Activated B cell treated with CpG ODN at 0.5 μM for 24 hours (primary cell): ENCODE results near the gene SLIT3. TPM values are rescaled to one million over a fixed set of nuclear protein-coding genes. Genes with fewer than 3 reads are reported as not detected.

ENCODE experiments used
- ATAC-seq: fragments of 200-7000 bp; cut with Tn5 transposase; one replicate; pipeline ENCODE4 v1.10.0; 2021; ENCODE audit warnings: low read depth, mild to moderate bottlenecking, moderate library complexity
- CTCF ChIA-PET: fragments of 350-600 bp; sonication (Branson Sonifier 250); formaldehyde crosslinking; loops from one replicate; lab custom pipeline; 2021; ENCODE audit warnings: antibody characterized with exemption; lab: Charles Lee
- POLR2A ChIA-PET: fragments of 350-600 bp; sonication (Branson Sonifier 250); formaldehyde crosslinking; loops from one replicate; lab custom pipeline; 2021; ENCODE audit warnings: antibody characterized with exemption; lab: Charles Lee
- DNase-seq: peaks from one replicate; pipeline ENCODE4 v3.0.0; 2022
- H3K27ac Mint-ChIP-seq: one replicate; pipeline ENCODE4 v1.8.0; 2020; ENCODE audit warnings: mixed read lengths
- H3K27me3 Mint-ChIP-seq: one replicate; pipeline ENCODE4 v1.8.0; 2021; ENCODE audit warnings: mixed read lengths
- H3K36me3 Mint-ChIP-seq: one replicate; pipeline ENCODE4 v1.8.0; 2021; ENCODE audit warnings: low read depth, mixed read lengths
- H3K4me1 Mint-ChIP-seq: one replicate; pipeline ENCODE4 v1.8.0; 2021; ENCODE audit warnings: mixed read lengths
- H3K4me3 Mint-ChIP-seq: one replicate; pipeline ENCODE4 v1.8.0; 2020; ENCODE audit warnings: mild to moderate bottlenecking, mixed read lengths
- H3K9me3 Mint-ChIP-seq: one replicate; pipeline ENCODE4 v1.8.0; 2020; ENCODE audit warnings: mixed read lengths
- intact Hi-C: fragments of 100-400 bp; cut with micrococcal nuclease; formaldehyde crosslinking; loops from one replicate; pipeline ENCODE4 v1.15.1; 2024
- total RNA-seq: library from RNA; stranded (reverse); gene quantifications from 2 replicates; pipeline ENCODE4 v1.2.3, GENCODE V29; 2022
- TF ChIP-seq, protein P1 (sequence below): fragments of 200-600 bp; IDR thresholded peaks from one replicate; pipeline ENCODE4 v1.8.0; 2022; ENCODE audit warnings: antibody characterized with exemption, mild to moderate bottlenecking

SLIT3 gene
- total RNA-seq, 1 donor from 2014 or later, result not detected

DNA sequence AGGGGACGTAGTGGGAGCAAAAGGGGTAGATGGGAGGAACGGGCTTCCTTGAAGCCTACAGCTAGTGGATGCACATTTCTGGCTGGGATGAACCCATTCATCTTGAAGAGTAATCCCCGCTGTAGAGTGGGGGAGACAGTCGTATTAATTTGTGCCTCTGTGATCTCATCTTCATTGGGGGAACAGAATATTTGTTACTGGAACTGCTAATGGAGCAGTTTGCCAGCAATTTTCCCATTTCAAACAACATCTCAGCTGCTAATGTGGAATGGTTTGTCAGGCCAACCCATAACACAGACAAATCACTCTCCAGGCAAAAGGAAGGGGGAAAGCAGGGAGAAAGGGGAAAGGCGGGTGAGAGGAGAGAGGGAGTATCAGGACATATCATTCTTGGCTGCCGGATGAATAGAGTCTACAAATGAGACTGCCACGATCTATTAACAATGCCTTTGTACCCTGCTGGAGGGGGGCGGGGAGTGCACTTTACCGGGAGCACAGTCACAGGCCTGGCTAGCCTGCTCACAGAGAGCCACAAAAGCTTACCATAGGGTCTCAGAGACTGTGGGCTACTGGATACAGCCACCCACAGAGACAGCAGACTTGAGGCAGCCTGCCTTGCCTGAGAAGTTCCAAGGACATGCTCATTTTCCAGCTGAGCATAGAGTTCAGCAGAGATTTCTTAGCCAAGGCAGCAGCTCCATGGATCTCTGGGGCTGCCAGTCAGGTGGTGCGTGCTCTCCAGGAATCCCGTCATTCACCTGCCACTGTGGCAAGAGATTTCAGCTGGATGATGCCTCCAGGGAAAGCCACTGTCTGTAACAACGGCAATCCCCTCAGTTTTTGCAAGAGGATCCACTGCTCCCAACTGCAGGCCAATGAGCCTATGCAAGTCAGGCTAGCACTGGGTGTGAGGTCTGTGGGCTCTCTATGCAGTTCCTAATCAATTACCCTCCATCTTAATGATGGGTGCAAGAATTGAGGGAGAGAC lies 504.1 kb downstream of the SLIT3 start:
- no peak overlapping the region for H3K4me3 Mint-ChIP-seq
- H3K4me1 Mint-ChIP-seq, result no peaks in the 10 kb centered on the region
- H3K27me3 Mint-ChIP-seq, result peaks cover 4% of the 10 kb centered on the region
- intact Hi-C loops, result no loop called here
- ChIA-PET CTCF (no interaction called here), POLR2A (no interaction called here)
- ATAC-seq (no peak), DNase-seq (no peak)
- no peaks in the 10 kb centered on the region for H3K9me3 Mint-ChIP-seq
- TF ChIP-seq, protein P1, sequence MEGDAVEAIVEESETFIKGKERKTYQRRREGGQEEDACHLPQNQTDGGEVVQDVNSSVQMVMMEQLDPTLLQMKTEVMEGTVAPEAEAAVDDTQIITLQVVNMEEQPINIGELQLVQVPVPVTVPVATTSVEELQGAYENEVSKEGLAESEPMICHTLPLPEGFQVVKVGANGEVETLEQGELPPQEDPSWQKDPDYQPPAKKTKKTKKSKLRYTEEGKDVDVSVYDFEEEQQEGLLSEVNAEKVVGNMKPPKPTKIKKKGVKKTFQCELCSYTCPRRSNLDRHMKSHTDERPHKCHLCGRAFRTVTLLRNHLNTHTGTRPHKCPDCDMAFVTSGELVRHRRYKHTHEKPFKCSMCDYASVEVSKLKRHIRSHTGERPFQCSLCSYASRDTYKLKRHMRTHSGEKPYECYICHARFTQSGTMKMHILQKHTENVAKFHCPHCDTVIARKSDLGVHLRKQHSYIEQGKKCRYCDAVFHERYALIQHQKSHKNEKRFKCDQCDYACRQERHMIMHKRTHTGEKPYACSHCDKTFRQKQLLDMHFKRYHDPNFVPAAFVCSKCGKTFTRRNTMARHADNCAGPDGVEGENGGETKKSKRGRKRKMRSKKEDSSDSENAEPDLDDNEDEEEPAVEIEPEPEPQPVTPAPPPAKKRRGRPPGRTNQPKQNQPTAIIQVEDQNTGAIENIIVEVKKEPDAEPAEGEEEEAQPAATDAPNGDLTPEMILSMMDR, result no peak
- no peaks in the 10 kb centered on the region for H3K36me3 Mint-ChIP-seq
- H3K27ac Mint-ChIP-seq, result no peak overlapping the region

DNA sequence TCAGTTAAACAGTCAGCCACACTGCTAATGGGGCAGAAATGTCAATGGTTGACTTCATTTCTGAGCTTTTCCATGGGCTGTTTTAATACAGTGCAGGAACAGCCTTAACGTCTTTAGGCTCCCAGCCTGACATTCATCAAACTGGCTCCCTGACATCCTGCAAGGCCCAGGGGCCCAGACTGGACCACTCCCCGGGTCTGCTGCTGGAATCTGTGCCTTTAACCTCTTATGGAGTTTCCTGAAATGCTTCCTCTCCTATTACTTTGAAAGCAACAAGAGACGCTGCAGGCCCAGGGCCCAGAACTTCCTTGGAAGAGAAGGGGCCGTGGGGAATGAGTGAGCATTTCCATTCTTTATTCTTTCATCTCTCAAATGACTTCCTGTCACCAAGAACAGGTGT lies 504.9 kb downstream of the SLIT3 start:
- intact Hi-C loops, result no loop called here
- no peak for ATAC-seq
- CTCF ChIA-PET, result no interaction called here

DNA sequence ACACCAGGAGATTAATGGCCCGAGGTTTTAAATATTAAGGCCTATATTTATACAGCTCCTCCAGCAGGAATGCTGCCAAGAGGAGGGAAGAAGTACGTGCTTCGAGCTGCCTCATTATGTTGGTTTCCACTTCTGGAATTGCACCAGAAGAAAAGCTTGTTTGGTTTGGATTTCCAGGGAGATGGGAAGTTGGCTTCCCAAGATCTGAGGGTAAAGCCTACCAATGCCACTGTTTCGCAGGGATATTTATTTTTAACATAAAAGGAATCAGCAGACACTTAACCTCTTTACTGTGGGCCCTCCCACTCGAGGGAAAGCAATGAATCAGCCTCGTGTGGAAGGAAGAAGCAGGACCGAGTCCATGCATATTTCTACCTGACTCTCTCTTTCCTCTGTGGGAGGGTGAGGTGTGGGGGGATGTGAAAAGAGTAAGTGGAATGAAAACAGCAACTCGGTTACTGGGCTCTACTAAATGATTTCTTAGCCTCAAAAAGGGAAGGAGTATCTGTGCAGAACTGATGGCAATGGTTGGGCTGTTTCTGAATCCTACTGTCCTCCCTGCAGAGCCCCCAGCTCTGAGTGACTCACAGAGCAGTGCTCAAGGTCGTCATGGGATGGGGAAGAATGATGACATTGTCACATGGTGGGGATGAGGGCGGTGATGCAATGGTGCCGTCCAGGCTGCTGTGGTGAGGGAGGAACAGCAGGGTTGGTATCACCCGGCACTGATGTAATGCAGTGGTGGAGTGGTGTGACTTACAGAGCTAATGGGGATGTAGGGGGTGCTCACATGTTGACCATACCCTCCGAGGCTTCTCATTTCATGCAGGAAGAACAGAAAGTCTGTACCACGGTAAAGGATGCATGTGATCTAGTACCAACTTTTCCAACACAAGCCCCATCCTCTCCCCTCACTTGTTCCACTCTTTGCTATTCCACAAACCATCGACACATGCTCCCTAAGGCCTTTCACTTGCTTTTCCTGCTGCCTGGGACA lies 506.8 kb downstream of the SLIT3 start:
- CTCF ChIA-PET, result no interaction called here
- TF ChIP-seq, protein P1, result no peak

More for the DNA sequence above, 504.9 kb downstream of the SLIT3 start:
- H3K36me3 Mint-ChIP-seq, result no peaks in the 10 kb centered on the region
- H3K9me3 Mint-ChIP-seq, result no peaks in the 10 kb centered on the region
- no peak for DNase-seq
- no peak overlapping the region for H3K27ac Mint-ChIP-seq
- TF ChIP-seq, protein P1, result no peak
- peaks cover 2% of the 10 kb centered on the region for H3K27me3 Mint-ChIP-seq
- H3K4me3 Mint-ChIP-seq, result no peak overlapping the region
- POLR2A ChIA-PET, result no interaction called here
- H3K4me1 Mint-ChIP-seq, result no peaks in the 10 kb centered on the region

DNA sequence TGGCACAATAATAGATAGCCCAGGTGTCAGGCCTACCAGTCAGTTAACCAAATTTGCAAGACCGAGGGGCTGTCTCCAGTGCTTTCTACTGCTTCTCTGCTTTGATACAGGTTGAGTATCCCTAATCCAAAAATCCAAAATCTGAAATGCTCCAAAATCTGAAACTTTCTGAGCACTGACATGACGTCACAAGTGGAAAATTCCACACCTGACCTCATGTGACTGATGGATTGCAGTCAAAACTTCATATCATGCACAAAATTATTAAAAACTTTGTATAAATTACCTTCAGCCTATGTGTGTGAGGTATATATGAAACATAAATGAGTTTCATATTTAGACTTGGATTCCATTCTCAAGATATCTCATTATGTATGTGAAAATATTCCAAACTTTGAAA lies 508.3 kb downstream of the SLIT3 start:
- Mint-ChIP-seq H3K4me1 (no peaks in the 10 kb centered on the region), H3K4me3 (no peak overlapping the region), H3K9me3 (no peaks in the 10 kb centered on the region), H3K27ac (no peak overlapping the region), H3K36me3 (no peaks in the 10 kb centered on the region), H3K27me3 (peaks cover 10% of the 10 kb centered on the region)
- DNase-seq, result no peak
- no peak for ATAC-seq
- intact Hi-C loops, result no loop called here
- CTCF ChIA-PET, result no interaction called here
- POLR2A ChIA-PET, result no interaction called here
- TF ChIP-seq, protein P1, result no peak

More for the DNA sequence above, 506.8 kb downstream of the SLIT3 start:
- Mint-ChIP-seq H3K36me3 (no peaks in the 10 kb centered on the region), H3K9me3 (no peaks in the 10 kb centered on the region), H3K27me3 (peaks cover 4% of the 10 kb centered on the region), H3K4me1 (no peaks in the 10 kb centered on the region), H3K4me3 (no peak overlapping the region), H3K27ac (no peak overlapping the region)
- intact Hi-C loops, result no loop called here
- POLR2A ChIA-PET, result no interaction called here
- DNase-seq (no peak), ATAC-seq (no peak)
